Inferior parietal cortex (tissue), 1 donor: Measurements from ENCODE around the gene OVCA2.

Experiments used
- DNase-seq: peaks from one replicate; pipeline ENCODE4 v3.0.0-alpha.2; 2016; ENCODE audit errors: extremely low spot score

Gene OVCA2

GRCh38 chr17:2034157-2034556 lies 7.7 kb upstream of the OVCA2 start:
- DNase-seq, result no peak

DNA sequence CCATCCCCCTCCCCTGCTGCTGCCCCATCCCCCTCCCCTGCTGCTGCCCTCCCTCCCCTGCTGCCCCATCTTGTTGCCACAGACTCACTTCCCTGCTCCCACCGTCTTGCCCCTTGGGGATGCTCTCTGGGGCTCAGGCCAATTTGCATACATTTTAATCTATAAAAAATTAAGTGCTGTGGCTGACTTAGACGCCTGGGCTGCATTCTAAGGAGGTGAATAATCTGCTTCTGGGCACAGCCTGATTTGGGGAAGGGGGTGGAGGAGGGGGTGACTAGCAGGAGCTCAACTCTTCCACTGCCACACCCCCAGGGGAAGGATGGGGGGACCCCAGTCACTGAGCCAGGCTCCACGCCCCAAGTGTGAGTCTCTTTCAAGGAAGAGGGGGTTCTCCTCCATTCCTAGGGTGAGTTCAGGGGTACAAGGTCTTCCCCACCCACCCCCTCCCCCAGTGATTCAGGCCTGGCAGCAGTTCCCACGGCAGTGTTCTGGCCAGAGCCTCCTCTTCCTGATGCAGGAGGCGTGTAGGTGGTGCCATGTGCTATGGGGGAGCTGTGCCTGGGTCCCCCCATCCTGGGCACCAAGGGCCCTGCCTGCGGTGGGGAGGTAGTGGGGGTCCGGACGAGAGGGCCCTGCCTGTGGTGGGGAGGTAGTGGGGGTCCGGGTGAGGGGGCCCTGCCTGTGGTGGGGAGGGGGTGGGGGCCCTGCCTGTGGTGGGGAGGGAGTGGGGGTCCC lies 6.8 kb upstream of the OVCA2 start:
- DNase-seq, result no peak

DNA sequence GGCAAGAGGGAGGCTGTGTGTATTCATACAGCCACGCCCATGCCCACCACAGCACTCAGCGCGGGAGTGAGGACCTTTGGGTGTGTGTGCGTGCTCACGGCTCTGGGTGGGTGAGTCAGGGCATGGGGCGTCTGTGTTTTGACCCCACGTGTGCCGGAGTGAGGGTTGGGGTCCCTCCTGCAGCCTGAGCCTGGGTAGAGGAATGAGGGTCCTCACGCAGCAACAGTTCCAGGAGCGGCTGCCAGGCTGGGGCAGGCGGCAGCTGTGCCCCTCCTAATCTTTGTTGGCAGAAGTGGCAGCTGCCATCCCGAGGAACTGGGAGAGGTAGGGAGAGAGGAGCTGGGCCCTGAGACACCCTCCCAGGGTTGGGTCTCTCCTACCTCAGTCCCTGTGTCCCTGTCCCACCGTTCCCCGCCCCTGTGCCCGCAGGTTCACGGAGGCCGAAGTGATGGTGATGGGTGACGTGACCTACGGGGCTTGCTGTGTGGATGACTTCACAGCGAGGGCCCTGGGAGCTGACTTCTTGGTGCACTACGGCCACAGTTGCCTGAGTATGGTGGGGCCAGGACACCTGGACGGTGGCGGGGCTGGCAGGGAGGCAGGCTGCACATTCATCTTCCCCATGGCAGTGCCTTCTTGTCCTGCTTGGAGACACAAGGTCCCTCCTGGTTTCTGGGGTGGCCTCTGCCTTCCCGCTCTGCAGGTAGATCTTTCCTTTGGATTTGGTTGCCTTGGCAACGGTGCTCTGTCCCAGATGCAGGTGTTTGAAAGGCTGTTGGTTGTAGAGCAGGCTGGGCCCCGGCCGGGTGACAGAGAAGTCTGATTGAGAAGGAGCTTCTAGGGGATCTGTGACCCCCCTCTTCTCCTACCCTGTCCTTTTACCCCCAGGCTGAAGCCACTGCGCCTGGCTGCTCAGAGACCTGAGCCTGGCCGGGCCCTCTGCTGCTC lies 6.0 kb upstream of the OVCA2 start:
- no peak for DNase-seq

- no peak for DNase-seq
Observed at GRCh38 chr17:2037155-2037554, 4.7 kb upstream of the OVCA2 start.

DNA sequence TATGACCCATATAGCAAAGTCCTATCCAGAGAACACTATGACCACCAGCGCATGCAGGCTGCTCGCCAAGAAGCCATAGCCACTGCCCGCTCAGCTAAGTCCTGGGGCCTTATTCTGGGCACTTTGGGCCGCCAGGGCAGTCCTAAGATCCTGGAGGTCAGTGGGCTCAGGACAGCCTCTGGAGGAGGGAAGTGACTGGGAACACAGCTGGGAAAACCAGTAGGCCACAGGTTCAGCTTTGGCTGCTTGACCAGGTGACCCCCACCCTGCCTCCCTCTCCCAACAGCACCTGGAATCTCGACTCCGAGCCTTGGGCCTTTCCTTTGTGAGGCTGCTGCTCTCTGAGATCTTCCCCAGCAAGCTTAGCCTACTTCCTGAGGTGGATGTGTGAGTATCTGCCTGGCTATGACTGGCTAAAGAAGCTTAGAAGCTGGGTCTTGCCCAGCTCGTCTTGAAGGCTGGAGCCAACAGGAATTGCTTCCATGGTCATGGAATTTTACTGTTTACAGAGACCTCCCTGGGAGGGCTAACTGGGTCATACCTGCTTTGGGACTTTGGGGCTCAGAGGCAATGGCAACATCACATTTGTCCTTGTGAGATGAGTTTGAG lies 1.5 kb upstream of the OVCA2 start:
- DNase-seq, result no peak

DNA sequence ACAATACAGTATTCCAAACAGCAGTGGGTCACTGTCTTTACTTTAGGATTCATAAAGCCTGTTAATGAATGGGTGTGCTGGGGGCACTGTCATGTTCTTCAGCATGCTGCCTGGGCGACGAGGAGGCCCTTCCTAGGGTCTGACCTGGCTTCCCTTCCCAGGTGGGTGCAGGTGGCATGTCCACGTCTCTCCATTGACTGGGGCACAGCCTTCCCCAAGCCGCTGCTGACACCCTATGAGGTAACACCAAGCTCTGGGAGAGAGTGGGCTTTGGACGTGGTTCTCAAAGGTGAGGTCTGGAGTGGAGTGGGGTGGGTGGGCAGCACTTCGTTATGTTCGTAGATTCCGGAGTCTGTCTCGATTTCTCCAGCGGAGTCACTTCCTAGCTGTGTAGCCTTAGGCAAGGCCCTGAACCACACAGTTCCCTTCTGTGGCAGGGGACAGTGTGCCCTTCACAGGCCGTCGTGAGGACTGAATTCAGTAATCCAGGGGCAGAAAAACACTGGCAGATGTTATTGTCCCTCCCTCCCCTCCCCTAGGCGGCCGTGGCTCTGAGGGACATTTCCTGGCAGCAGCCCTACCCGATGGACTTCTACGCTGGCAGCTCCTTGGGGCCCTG lies 771 bp upstream of the OVCA2 start:
- no peak for DNase-seq

- DNase-seq, result no peak
Observed at GRCh38 chr17:2042390-2042847, 597 bp downstream of the OVCA2 start.

GRCh38 chr17:2042933-2043332 lies 1.1 kb downstream of the OVCA2 start:
- no peak for DNase-seq

- no peak for DNase-seq
Observed at GRCh38 chr17:2043785-2044184, 2.0 kb downstream of the OVCA2 start.

- no peak for DNase-seq
Observed at GRCh38 chr17:2044263-2044894, 2.6 kb downstream of the OVCA2 start.

DNA sequence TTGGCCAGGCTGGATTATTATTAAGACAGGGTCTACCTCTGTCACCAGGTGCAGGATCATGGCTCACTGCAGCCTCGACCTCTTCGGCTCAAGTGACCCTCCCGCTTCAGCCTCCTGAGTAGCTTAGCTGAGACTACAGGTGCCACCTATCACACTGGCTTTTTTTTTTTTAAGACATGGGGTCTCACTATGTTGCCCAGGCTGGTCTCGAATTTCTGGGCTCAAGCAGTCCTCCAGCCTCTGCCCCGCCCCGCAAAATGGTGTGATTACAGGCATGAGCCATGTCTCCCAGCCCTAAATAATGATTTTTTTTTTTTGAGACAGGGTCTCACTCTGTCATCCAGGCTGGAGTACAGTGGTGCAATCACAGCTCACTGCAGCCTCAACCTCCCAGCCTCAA lies 5.8 kb downstream of the OVCA2 start:
- DNase-seq, result no peak

DNA sequence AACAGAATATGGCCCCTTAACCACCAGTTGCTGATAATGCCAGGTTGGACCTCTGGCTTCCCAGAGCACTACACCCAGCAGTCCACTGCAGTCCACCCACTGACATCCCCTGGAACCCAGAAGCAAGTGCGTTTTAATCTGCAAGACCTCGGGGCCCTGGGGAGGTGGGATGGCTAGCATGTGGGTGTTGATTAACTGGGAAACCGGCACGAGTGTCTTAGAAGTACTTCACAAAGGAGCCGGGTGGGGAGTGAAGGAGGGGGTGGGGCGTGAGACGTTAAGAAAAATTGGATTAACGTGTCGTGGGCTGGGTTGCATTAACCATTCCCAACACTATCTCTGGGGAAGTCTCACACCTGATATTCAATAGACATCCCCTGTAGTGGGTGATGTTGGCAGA lies 7.0 kb downstream of the OVCA2 start:
- DNase-seq, result no peak

GRCh38 chr17:2049333-2050299 lies 7.8 kb downstream of the OVCA2 start:
- DNase-seq, result no peak

DNA sequence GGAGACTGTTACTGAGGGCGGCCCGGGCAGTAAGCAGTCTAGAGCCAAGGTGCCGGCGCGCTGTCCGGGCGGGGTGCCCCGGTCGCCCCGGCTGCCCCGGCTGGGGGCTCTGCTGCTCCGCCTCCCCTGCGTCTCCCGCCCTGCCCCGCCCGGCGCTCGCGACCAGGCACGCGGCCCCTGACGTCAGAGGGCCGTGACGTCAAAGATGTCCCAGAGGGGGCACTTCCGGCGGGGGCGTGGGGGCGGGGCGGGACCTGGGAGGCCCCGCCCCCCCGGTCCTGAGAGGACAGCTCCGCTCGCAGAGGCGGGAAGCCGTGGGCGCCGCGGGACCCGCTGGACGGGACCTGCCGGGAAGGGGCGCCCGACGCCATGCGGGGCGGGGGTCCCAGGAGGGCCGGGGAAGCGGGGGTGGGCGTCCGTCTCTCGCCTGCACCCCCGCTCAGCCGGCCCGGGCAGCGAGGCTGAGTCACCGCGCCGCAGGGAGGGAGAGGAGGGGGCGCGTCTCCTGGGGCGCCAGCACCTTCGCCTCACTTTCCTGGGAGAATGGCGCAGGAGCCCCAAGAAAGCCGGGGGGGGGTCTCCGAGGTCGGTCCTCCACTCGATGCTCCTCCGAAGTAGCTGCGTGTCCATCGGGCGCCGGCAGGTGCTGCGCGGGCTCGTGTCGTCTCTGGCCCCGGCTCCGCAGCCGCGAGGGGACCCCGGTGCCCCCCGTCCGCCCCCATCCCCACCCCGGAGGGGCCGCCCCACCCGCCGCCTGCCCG lies 8.7 kb downstream of the OVCA2 start:
- DNase-seq, result no peak

DNA sequence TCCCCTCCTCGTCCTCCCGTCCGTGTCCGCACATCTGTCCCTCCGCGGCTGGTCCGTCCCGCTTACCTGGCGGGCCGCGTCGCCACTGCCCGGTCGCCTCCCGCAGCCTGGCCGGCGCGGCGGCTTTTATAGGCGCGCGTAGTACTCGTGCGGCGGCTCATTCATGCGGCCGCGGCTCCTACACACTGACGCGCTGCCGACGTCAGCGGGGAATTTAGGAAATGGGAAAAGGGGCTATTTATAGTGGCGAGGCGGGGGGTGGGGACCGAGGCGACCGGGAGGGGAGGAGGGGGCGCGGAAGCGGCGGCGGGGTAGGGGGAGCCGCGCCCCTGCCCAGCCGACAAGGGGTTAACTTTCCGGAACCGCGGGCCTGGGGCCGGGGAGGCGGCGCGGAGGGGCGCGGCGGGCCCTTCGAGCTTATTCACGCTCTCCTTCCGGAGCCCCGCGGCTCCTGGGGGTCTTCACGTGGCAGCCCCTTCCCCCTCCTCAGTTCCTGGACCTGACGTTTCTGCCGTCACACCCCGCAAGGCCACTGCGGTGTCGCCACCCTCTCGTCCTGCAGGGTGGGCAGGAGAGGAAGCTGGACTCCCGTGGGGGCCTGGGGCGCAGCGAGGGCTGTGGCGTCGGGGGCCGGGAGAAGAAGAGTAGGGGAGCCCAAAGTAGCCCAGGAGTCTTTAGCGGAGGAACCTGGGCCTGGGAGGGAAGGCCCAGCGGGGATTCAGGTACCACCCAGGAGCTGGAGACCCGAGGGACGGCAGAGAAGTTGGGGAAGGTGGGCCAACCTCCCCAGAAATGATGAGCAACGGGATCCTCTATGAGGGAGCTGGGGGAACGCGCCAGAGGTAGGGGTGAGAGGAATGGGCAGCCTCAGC lies 9.5 kb downstream of the OVCA2 start:
- DNase-seq, result no peak

DNA sequence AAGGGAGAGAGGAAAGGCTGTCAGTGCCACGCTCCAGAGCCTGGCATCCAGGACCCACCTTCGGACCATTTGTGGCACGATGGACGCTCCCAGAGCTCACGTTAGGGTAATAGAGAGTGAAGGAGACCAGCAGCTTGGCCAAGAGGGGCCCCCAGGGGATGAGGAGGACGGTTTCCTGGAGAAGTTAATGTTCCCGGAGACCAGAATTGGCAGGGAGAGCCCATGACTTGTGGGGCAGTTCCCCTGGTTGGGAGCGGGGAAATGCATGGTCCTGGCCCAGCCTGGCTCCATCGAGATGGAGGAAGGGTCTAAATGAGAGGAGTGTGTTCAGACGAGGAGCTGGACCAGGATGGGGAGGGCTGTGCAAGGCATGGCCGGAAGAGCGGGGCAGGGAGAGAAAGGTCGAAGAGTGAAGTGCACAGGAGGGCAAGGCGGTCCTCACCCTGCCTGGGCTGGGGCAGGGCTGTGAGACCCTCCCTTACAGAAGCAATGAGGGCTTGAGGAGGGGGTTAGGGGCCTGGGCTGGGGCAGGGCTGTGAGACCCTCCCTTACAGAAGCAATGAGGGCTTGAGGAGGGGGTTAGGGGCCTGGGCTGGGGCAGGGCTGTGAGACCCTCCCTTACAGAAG lies 10.2 kb downstream of the OVCA2 start:
- DNase-seq, result no peak

GRCh38 chr17:2053380-2054261 lies 11.8 kb downstream of the OVCA2 start:
- DNase-seq, result peak; percentile 51
